HepG2 (cell line): Measurements from ENCODE around the gene PLPP7. TPM values are rescaled to one million over a fixed set of nuclear protein-coding genes. Genes with fewer than 3 reads are reported as not detected.

ENCODE experiments used
- ATAC-seq: fragments of 200-7000 bp; cut with Tn5 transposase; 3 replicates; pipeline ENCODE4 v1.9.1; 2020; ENCODE audit warnings: mild to moderate bottlenecking, moderate library complexity
- BruUV-seq: library from RNA; stranded (reverse); fragments of 400-500 nt; replicated peaks from 2 replicates; lab custom pipeline; 2021; lab: Mats Ljungman, UMichigan
- CTCF ChIA-PET: fragments of 300-600 bp; formaldehyde crosslinking; extraction: SDS; loops from one replicate; lab custom pipeline; 2021; ENCODE audit warnings: low total read pairs, inconsistent platforms, low intra/inter-chr PET ratio; lab: Yijun Ruan, JAX
- POLR2A ChIA-PET: fragments of 350-600 bp; sonication (Branson Sonifier 250); formaldehyde crosslinking; loops from one replicate; lab custom pipeline; 2020; ENCODE audit warnings: antibody characterized with exemption, inconsistent platforms; lab: Yijun Ruan, JAX
- DNase-seq: peaks from one replicate; pipeline ENCODE4 v3.0.0-alpha.2; 2015; ENCODE audit warnings: low spot score
- FAIRE-seq: peaks from 3 replicates; lab custom pipeline; 2011; peaks lifted over from hg19 to GRCh38; lab: Jason Lieb, UNC
- H2AFZ ChIP-seq: one replicate; pipeline ENCODE4 v1.6.1; 2011; ENCODE audit warnings: low read length, inconsistent platforms
- H3K27ac ChIP-seq: fragments of 300-600 bp; 3 replicates; pipeline ENCODE4 v1.8.0; 2011; ENCODE audit warnings: mixed run types, mild to moderate bottlenecking, mixed read lengths, low read length, inconsistent platforms; ENCODE audit not compliant: insufficient read depth; ENCODE audit errors: extremely low read length
- H3K27me3 ChIP-seq, 2 experiments: fragments of 200-600 bp in 1 of 2; 2 replicates in 1 of 2; 3 replicates in 1 of 2; pipeline versions ENCODE4 v1.6.0 to v1.8.0; 2011; ENCODE audit warnings: low read length in 2 of 2, mild to moderate bottlenecking in 2 of 2, moderate library complexity in 2 of 2, inconsistent platforms in 1 of 2; ENCODE audit not compliant: insufficient read depth in 2 of 2, control insufficient read depth in 1 of 2
- H3K36me3 ChIP-seq, 2 experiments: fragments of 200-600 bp in 1 of 2; replicated peaks in 1 of 2; 2 replicates in 1 of 2; 3 replicates in 1 of 2; pipeline versions ENCODE4 v1.5.1 to v1.8.0; 2011; ENCODE audit warnings: low read length in 2 of 2, inconsistent platforms in 1 of 2; ENCODE audit not compliant: insufficient read depth in 2 of 2, control insufficient read depth in 1 of 2
- H3K4me1 ChIP-seq: 2 replicates; pipeline ENCODE4 v1.5.1; 2012; ENCODE audit warnings: low read length, inconsistent platforms; ENCODE audit not compliant: insufficient read depth
- H3K4me2 ChIP-seq: 2 replicates; pipeline ENCODE4 v1.6.0; 2011; ENCODE audit warnings: low read depth, low read length, inconsistent platforms
- H3K4me3 ChIP-seq, 3 experiments: fragments of 200-600 bp in 1 of 3; sonication (generic), shearing (Covaris generic) in 1 of 3; replicated peaks in 1 of 3; 2 replicates each; pipeline ENCODE4 v1.5.1; 2011 to 2016; ENCODE audit warnings: low read length in 3 of 3, inconsistent platforms in 2 of 3, low read depth in 2 of 3, mild to moderate bottlenecking in 2 of 3, control low read depth in 1 of 3, mixed read lengths in 1 of 3; ENCODE audit not compliant: insufficient read depth in 1 of 3
- H3K79me2 ChIP-seq: one replicate; pipeline ENCODE4 v1.6.1; 2011; ENCODE audit warnings: low read length, inconsistent platforms; ENCODE audit not compliant: insufficient read depth
- H3K9ac ChIP-seq: 2 replicates; pipeline ENCODE4 v1.6.0; 2011; ENCODE audit warnings: mild to moderate bottlenecking, low read depth, low read length, inconsistent platforms; ENCODE audit not compliant: insufficient read depth
- H3K9me3 ChIP-seq: 2 replicates; pipeline ENCODE4 v1.5.1; 2012; ENCODE audit warnings: mild to moderate bottlenecking, low read length
- H4K20me1 ChIP-seq: 2 replicates; pipeline ENCODE4 v1.6.0; 2011; ENCODE audit warnings: inconsistent platforms, mild to moderate bottlenecking, low read length, moderate library complexity; ENCODE audit not compliant: insufficient read depth
- DMTF1 ChIP-seq: sonication (generic); formaldehyde crosslinking; IDR thresholded peaks from 2 replicates; pipeline ENCODE4 v1.4.0; 2020; ENCODE audit warnings: mild to moderate bottlenecking, missing genetic modification reagents
- DZIP1 ChIP-seq: sonication (generic); formaldehyde crosslinking; IDR thresholded peaks from 2 replicates; pipeline ENCODE4 v1.5.0; 2020; ENCODE audit warnings: mild to moderate bottlenecking, missing genetic modification reagents
- ETV5 ChIP-seq: IDR thresholded peaks from 2 replicates; pipeline ENCODE4 v1.6.1; 2018; ENCODE audit warnings: missing biosample characterization, missing genetic modification reagents, inconsistent platforms, borderline replicate concordance
- GATAD1 ChIP-seq: IDR thresholded peaks from 2 replicates; pipeline ENCODE4 v1.6.1; 2016; ENCODE audit warnings: missing genetic modification reagents, missing compliant biosample characterization
- HCFC1 ChIP-seq: fragments of 150-350 bp; IDR thresholded peaks from 2 replicates; pipeline ENCODE4 v1.6.1; 2014; ENCODE audit warnings: low read depth, low read length
- NCOR1 ChIP-seq: fragments of 200-600 bp; sonication (generic); IDR thresholded peaks from 2 replicates; pipeline ENCODE4 v1.7.0; 2017; ENCODE audit warnings: antibody characterized with exemption, low read length, borderline replicate concordance
- PHF20 ChIP-seq: sonication (generic); formaldehyde crosslinking; IDR thresholded peaks from 2 replicates; pipeline ENCODE4 v1.5.0; 2020; ENCODE audit warnings: mild to moderate bottlenecking, missing genetic modification reagents
- SMAD9 ChIP-seq: sonication (generic); formaldehyde crosslinking; IDR thresholded peaks from 2 replicates; pipeline ENCODE4 v1.5.1; 2020; ENCODE audit warnings: mild to moderate bottlenecking, missing genetic modification reagents
- ZBTB14 ChIP-seq: sonication (generic); formaldehyde crosslinking; IDR thresholded peaks from 2 replicates; pipeline ENCODE4 v1.4.0; 2020; ENCODE audit warnings: missing genetic modification reagents
- ZBTB34 ChIP-seq: sonication (generic); formaldehyde crosslinking; IDR thresholded peaks from 2 replicates; pipeline ENCODE4 v1.8.0; 2022; ENCODE audit warnings: mild to moderate bottlenecking, missing genetic modification reagents
- ZNF282 ChIP-seq: fragments of 450-650 bp; IDR thresholded peaks from 2 replicates; pipeline ENCODE4 v1.6.1; 2018; ENCODE audit not compliant: partially characterized antibody
- ZNF850 ChIP-seq: sonication (generic); formaldehyde crosslinking; conservative IDR thresholded peaks from 2 replicates; pipeline ENCODE4 v1.9.0; 2021; ENCODE audit warnings: mild to moderate bottlenecking, missing genetic modification reagents
- ZSCAN25 ChIP-seq: sonication (generic); formaldehyde crosslinking; IDR thresholded peaks from 2 replicates; pipeline ENCODE4 v1.8.0; 2022; ENCODE audit warnings: mild to moderate bottlenecking, missing genetic modification reagents
- ZSCAN29 ChIP-seq: sonication (generic); formaldehyde crosslinking; conservative IDR thresholded peaks from 2 replicates; pipeline ENCODE4 v1.4.0; 2020; ENCODE audit warnings: mild to moderate bottlenecking, missing genetic modification reagents
- WGBS: methylation state at CpG from one replicate; pipeline ENCODE4 v1.1.6; 2017; ENCODE audit warnings: low lambda C conversion rate; 5-methylcytosine and 5-hydroxymethylcytosine counted together
- in situ Hi-C: cut with HindIII; loops from 2 replicates; pipeline ENCODE4 v1.10.0; 2017; ENCODE audit warnings: low pct_unique_long_range_greater_than_20kb; ENCODE audit not compliant: extremely low pct_ligation_motif_present
- intact Hi-C: fragments of 100-400 bp; cut with micrococcal nuclease; formaldehyde crosslinking; loops from one replicate; pipeline ENCODE4 v1.10.0; 2022; ENCODE audit not compliant: unreplicated experiment
- polyA plus RNA-seq, 8 experiments: library from polyadenylated mRNA; depleted of rRNA in 3 of 8; stranded (reverse) in 7 of 8; unstranded in 1 of 8; fragments of >200 nt; fragmentation: Illumina TruSeq in 4 of 8; extraction: Trizol in 4 of 8; gene quantifications; 2 replicates each; pipeline versions ENCODE4 v1.2.1 to v1.2.3, GENCODE V29; 2011 to 2016; ENCODE audit warnings: low read depth in 4 of 8, missing spikeins in 1 of 8, mixed read lengths in 1 of 8; ENCODE audit not compliant: insufficient read depth in 1 of 8
- total RNA-seq, 5 experiments: library from RNA; depleted of rRNA; stranded (reverse); fragments of >200 nt; fragmentation: Illumina TruSeq; extraction: Trizol; gene quantifications; 2 replicates each; pipeline ENCODE4 v1.2.3, GENCODE V29; 2016; ENCODE audit warnings: low read depth in 1 of 5
- TF ChIP-seq, protein P1 (sequence below): sonication (generic); formaldehyde crosslinking; IDR thresholded peaks from 2 replicates; pipeline ENCODE4 v1.8.0; 2022; ENCODE audit warnings: mild to moderate bottlenecking, missing genetic modification reagents, moderate library complexity

PLPP7 gene
- total and polyA plus RNA-seq, 2 of the 13 experiments (the other 11 are each of a cell fraction or from before 2014, with no cell fraction given), result 0.33 to 1.2 TPM

DNA sequence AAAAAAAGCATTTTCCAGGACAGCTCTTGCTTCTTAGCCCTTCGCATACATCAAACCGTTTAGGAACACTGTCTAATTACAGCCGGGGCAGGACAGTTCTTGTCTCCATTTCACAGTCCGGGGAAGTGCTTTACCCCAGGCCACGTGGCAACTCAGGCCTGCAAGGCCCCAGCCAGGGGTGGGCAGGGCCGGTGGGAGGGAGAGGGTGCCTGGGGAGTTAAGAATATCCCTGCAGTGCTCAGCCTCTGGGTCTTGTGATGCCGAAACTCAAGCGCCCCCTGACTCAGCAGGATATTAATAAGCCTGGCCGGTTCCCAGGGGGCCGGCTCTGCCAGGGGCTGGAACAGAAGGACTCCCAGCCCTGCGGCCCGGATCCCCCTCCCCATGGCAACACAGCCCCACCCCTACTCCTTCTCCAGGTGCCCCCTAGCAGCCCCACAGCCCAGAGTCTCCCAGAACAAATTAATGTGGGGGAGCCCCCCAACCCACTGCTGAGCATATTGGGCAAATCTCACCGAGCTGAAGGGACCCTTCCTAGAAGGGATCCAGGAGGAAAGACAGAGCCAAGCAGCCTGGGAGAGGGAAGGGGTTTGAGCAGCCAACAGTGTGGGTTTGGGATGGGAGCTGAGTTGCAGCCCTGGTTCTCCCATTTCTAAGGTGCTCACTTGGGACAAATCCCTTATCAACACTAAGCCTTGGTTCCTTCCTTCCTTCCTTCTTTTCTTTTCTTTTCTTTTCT lies 45.3 kb downstream of the PLPP7 start:
- WGBS, result 27% methylated on average over 7 of the region's 13 CpGs
- ATAC-seq (no peak), DNase-seq (no peak), FAIRE-seq (no peak)
- no peak overlapping the region for H3K27ac ChIP-seq
- no peaks in the 10 kb centered on the region for H4K20me1 ChIP-seq
- H3K27me3 ChIP-seq, result peaks cover 2 to 4% of the 10 kb centered on the region in 2 experiments; a peak in 3 of 5 replicates
- ChIA-PET POLR2A (no interaction called here), CTCF (interaction anchor here (2.0 kb wide), 1 partner anchor 157 kb away, joined by 30 read pairs; no protein-coding TSS in a partner anchor)
- BruUV-seq, result no TSS peak
- H3K79me2 ChIP-seq, result no peaks in the 10 kb centered on the region
- in situ Hi-C loops, result loop anchor here (5.0 to 10.0 kb wide), 2 partner anchors 157 to 280 kb away; no protein-coding TSS in a partner anchor
- no peak overlapping the region for H3K4me2 ChIP-seq
- H3K4me3 ChIP-seq, result no peak overlapping the region
- no peak overlapping the region for H3K9ac ChIP-seq
- H2AFZ ChIP-seq, result no peak overlapping the region
- H3K36me3 ChIP-seq, result no peaks in the 10 kb centered on the region
- intact Hi-C loops, result no loop called here
- H3K9me3 ChIP-seq, result no peaks in the 10 kb centered on the region
- peaks cover 8% of the 10 kb centered on the region; the same call in 1 of the 2 replicates for H3K4me1 ChIP-seq
- TF ChIP-seq HCFC1 (no peak), NCOR1 (no peak), ZBTB34 (no peak), ETV5 (CRISPR knock-in tag) (no peak), GATAD1 (CRISPR knock-in tag) (no peak), ZNF850 (CRISPR knock-in tag) (no peak), SMAD9 (CRISPR knock-in tag) (no peak), ZSCAN29 (CRISPR knock-in tag) (no peak), ZBTB14 (CRISPR knock-in tag) (no peak), DZIP1 (CRISPR knock-in tag) (no peak), DMTF1 (CRISPR knock-in tag) (no peak), ZSCAN25 (no peak), PHF20 (CRISPR knock-in tag) (no peak), ZNF282 (no peak)
- TF ChIP-seq, protein P1, sequence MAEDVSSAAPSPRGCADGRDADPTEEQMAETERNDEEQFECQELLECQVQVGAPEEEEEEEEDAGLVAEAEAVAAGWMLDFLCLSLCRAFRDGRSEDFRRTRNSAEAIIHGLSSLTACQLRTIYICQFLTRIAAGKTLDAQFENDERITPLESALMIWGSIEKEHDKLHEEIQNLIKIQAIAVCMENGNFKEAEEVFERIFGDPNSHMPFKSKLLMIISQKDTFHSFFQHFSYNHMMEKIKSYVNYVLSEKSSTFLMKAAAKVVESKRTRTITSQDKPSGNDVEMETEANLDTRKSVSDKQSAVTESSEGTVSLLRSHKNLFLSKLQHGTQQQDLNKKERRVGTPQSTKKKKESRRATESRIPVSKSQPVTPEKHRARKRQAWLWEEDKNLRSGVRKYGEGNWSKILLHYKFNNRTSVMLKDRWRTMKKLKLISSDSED (CRISPR knock-in tag), result no peak
